Measurements from ENCODE around the gene SLC6A5.

Gene SLC6A5

GRCh38 chr11:20661850-20662249 lies 62.4 kb downstream of the SLC6A5 start:
- Mint-ChIP-seq H3K9me3 (ENCODE audit: low read depth) (peaks cover 3% of the 10 kb centered on the region), H3K4me1 (ENCODE audit: low read depth) (no peaks in the 10 kb centered on the region), H3K27me3 (peaks cover 22% of the 10 kb centered on the region), H3K4me3 (no peak overlapping the region), H3K36me3 (no peaks in the 10 kb centered on the region), H3K27ac (no peak overlapping the region)

GRCh38 chr11:20668131-20668809 lies 68.9 kb downstream of the SLC6A5 start:
- H3K27ac Mint-ChIP-seq: no peak overlapping the region
- no peaks in the 10 kb centered on the region for H3K9me3 Mint-ChIP-seq (ENCODE audit: low read depth)
- peaks cover 14% of the 10 kb centered on the region for H3K4me1 Mint-ChIP-seq (ENCODE audit: low read depth)
- no peaks in the 10 kb centered on the region for H3K36me3 Mint-ChIP-seq
- H3K27me3 Mint-ChIP-seq: peaks cover 58% of the 10 kb centered on the region
- peak overlapping the region; percentile 36 for H3K4me3 Mint-ChIP-seq

DNA sequence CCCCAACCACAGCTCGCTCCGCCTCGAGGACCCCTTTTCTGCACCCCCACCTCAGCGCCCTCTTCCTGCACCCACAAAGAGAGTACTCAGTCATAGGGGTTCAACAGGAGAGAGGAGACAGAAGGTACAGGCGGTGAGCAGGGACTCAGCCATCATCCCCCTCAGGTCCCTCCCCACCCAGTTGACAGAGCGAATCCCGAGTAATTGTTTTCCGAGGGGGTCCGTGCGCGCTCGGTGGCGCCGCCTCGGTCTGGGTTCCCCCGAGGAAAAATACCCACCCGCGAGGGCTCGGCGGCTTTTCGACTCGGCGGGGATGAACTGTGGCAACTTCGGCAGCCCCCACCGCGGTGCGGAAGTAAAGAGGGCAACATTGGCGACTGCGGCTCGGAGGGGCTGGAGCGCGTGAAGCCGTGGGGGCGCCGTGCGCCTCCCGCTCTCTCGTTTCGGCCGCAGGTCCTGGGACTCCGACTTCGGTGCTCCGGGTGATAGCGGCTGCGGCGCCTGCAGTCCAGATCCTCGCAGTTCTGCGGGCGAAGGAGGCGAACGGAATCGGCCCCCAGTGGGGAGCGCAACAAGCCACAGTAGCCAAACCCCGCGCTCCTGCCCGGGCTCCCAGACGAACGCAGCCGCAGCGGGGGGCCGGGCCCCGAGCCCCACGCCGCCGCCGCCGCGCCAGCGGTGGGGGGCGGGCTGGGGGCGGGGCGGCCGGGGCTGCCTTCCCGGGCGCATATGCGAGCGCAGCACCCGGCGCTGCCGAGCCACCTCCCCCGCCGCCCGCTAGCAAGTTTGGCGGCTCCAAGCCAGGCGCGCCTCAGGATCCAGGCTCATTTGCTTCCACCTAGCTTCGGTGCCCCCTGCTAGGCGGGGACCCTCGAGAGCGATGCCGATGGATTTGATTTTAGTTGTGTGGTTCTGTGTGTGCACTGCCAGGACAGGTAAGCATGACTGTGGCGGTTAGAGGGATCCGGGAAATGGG lies 69.7 kb downstream of the SLC6A5 start, which contains the start of gene NELL1:
TSS of gene NELL1 (plus strand) at position 743 of the 976 bp plus-strand sequence.
- no peaks in the 10 kb centered on the region for H3K9me3 Mint-ChIP-seq (ENCODE audit: low read depth)
- H3K27ac Mint-ChIP-seq: no peak within 1 kb of the TSS
- peaks cover 59% of the 10 kb centered on the region for H3K27me3 Mint-ChIP-seq
- H3K4me3 Mint-ChIP-seq: peak within 1 kb of the TSS; percentile 40
- no peaks in the 10 kb centered on the region for H3K36me3 Mint-ChIP-seq
- H3K4me1 Mint-ChIP-seq (ENCODE audit: low read depth): peaks cover 14% of the 10 kb centered on the region

DNA sequence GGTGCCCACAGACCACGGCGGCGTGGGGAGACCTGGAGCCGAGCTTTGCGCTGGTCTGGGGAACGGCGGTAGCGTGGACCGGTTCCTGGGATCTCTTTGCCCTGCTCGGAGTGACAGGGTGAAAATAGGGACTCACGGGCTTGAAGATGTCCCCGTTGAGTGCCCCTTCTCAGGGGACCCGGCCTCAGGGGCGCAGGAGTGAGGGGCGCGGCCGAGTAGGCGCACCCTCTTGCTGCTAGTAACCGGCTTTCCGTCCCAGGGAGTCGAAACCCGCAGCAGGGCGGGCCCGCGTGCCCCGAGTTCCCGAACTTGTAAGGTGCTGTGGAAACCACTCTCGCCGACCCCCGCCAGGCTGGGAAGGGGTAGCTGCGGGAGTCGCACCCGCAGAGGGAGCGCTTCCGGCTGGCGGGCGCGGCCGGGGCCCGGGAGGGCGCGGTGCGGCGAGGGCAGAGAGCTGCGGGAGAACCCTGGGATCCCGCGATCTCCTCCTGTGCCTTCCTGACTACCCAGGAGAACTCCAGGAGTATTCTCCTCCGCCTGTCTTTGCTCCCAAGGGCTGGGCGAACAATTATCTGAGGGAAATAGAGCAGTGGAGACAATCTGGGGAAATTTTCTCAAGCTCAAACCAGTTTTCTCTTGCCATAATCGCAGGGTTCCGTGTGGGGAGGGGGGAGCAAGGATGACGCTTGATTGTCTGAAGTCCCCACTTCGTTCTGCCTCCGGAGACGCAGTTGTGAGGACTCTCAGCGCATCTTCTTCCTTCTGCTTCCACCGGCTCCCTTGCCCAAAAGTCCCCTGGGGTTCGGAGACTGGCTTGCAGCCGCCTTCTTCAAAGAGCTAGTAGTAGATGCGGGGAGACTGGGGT lies 70.6 kb downstream of the SLC6A5 start:
- H3K27ac Mint-ChIP-seq: no peak overlapping the region
- H3K27me3 Mint-ChIP-seq: peaks cover 60% of the 10 kb centered on the region
- peak overlapping the region; percentile 30 for H3K4me3 Mint-ChIP-seq
- no peaks in the 10 kb centered on the region for H3K9me3 Mint-ChIP-seq (ENCODE audit: low read depth)
- peaks cover 14% of the 10 kb centered on the region for H3K4me1 Mint-ChIP-seq (ENCODE audit: low read depth)
- no peaks in the 10 kb centered on the region for H3K36me3 Mint-ChIP-seq

- no peak overlapping the region for H3K4me3 Mint-ChIP-seq
- H3K4me1 Mint-ChIP-seq (ENCODE audit: low read depth): peaks cover 14% of the 10 kb centered on the region
- H3K9me3 Mint-ChIP-seq (ENCODE audit: low read depth): no peaks in the 10 kb centered on the region
- no peak overlapping the region for H3K27ac Mint-ChIP-seq
- peaks cover 54% of the 10 kb centered on the region for H3K27me3 Mint-ChIP-seq
- no peaks in the 10 kb centered on the region for H3K36me3 Mint-ChIP-seq
Measured at GRCh38 chr11:20670932-20671403, 71.6 kb downstream of the SLC6A5 start.

DNA sequence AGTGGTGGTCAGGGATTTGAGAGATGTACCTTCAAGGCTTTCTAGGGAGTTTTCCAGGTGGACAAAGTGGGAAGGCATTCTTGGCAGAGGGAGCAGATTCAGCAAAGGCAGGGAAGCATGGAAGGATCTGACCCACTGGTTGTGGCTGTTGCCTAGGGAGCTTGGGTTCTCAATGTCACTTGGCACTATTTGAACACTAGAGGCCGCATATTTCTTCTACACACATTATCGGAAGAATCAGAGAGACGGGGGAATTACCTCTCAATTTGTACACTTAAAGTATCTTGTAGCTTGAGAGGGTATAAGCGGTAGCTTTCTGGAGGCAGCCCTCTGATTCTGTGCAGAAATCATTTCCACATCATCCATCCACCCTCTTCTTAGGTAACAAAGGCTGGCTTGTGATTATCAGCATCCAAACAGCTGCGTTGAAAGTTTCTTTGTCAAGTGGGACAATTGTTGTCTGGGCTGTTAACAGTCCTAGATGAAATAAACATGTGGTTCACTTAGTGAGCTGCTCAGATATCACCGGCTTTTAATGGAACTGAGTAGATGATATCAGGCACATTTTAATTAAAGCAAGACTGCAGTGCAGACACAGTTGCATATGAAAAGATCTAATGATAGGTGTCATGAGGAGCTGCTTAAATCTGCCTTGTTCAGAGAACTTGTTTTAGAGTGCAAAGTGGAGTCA lies 72.6 kb downstream of the SLC6A5 start:
- Mint-ChIP-seq H3K4me3 (no peak overlapping the region), H3K27ac (no peak overlapping the region), H3K9me3 (ENCODE audit: low read depth) (no peaks in the 10 kb centered on the region), H3K4me1 (ENCODE audit: low read depth) (peaks cover 14% of the 10 kb centered on the region), H3K36me3 (no peaks in the 10 kb centered on the region), H3K27me3 (peaks cover 48% of the 10 kb centered on the region)

DNA sequence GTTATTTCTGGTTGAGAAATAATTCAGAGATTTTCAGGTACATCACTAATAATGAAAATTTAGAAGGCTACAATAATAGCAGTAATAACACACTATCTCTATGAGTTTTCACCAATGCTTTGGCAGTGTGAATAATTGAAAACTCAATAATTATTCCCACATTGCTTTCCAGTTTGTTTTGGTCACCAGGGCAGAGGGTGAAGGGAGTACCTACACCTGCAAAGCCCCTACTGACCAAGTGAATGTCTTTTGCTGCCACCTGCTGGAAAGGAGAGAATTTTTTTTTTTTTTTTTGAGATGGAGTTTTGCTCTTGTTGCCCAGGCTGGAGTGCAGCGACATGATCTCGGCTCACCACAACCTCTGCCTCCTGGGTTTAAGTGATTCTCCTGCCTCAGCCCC lies 73.2 kb downstream of the SLC6A5 start:
- peaks cover 42% of the 10 kb centered on the region for H3K27me3 Mint-ChIP-seq
- H3K27ac Mint-ChIP-seq: no peak overlapping the region
- no peaks in the 10 kb centered on the region for H3K9me3 Mint-ChIP-seq (ENCODE audit: low read depth)
- no peaks in the 10 kb centered on the region for H3K36me3 Mint-ChIP-seq
- H3K4me1 Mint-ChIP-seq (ENCODE audit: low read depth): peaks cover 14% of the 10 kb centered on the region
- H3K4me3 Mint-ChIP-seq: no peak overlapping the region

DNA sequence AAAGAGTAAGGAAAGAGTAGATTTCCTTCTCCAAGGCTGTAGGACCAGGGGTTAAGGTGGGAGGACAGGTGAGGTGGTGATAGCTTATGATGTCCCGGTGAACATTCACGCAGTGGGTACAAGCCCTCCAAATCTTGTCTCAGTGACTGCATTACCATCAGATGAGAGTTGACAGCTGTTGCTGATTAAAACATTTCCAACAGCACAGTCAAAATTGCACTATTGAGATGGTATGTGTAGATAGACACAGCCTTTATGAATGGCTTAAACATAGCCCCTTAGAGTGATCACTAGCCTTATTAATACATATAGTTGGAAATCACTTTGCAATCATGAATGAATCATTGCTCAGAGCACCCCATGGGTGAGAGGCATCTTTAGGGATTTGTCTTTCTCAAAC lies 77.2 kb downstream of the SLC6A5 start:
- Mint-ChIP-seq H3K27ac (no peak overlapping the region), H3K9me3 (ENCODE audit: low read depth) (no peaks in the 10 kb centered on the region), H3K36me3 (no peaks in the 10 kb centered on the region), H3K4me3 (no peak overlapping the region), H3K27me3 (peaks cover 19% of the 10 kb centered on the region), H3K4me1 (ENCODE audit: low read depth) (no peaks in the 10 kb centered on the region)

- no peak overlapping the region for H3K4me3 Mint-ChIP-seq
- peaks cover 2% of the 10 kb centered on the region for H3K27me3 Mint-ChIP-seq
- H3K36me3 Mint-ChIP-seq: no peaks in the 10 kb centered on the region
- no peak overlapping the region for H3K27ac Mint-ChIP-seq
- no peaks in the 10 kb centered on the region for H3K9me3 Mint-ChIP-seq (ENCODE audit: low read depth)
- no peaks in the 10 kb centered on the region for H3K4me1 Mint-ChIP-seq (ENCODE audit: low read depth)
Measured at GRCh38 chr11:20688761-20689160, 89.4 kb downstream of the SLC6A5 start.

GRCh38 chr11:20707876-20708275 lies 108.5 kb downstream of the SLC6A5 start:
- H3K36me3 Mint-ChIP-seq: no peaks in the 10 kb centered on the region
- H3K9me3 Mint-ChIP-seq (ENCODE audit: low read depth): peaks cover 7% of the 10 kb centered on the region
- H3K4me3 Mint-ChIP-seq: no peak overlapping the region
- H3K27ac Mint-ChIP-seq: no peak overlapping the region
- H3K4me1 Mint-ChIP-seq (ENCODE audit: low read depth): no peaks in the 10 kb centered on the region
- H3K27me3 Mint-ChIP-seq: peaks cover 2% of the 10 kb centered on the region

All from activated naive CD8-positive, alpha-beta T cell (primary cell).